Inflammatory macrophage (primary cell): ENCODE measurements around the gene CST9.
"Not testable (repeated sequence)": the region's sequence is repeated elsewhere in the genome, so short reads cannot be mapped to it uniquely, and the experiment has no call there.

Experiments
- DNase-seq, 2 donors: peaks; one replicate each; pipeline ENCODE4 v3.0.0-alpha.2; 2020 to 2022

CST9 gene

DNA sequence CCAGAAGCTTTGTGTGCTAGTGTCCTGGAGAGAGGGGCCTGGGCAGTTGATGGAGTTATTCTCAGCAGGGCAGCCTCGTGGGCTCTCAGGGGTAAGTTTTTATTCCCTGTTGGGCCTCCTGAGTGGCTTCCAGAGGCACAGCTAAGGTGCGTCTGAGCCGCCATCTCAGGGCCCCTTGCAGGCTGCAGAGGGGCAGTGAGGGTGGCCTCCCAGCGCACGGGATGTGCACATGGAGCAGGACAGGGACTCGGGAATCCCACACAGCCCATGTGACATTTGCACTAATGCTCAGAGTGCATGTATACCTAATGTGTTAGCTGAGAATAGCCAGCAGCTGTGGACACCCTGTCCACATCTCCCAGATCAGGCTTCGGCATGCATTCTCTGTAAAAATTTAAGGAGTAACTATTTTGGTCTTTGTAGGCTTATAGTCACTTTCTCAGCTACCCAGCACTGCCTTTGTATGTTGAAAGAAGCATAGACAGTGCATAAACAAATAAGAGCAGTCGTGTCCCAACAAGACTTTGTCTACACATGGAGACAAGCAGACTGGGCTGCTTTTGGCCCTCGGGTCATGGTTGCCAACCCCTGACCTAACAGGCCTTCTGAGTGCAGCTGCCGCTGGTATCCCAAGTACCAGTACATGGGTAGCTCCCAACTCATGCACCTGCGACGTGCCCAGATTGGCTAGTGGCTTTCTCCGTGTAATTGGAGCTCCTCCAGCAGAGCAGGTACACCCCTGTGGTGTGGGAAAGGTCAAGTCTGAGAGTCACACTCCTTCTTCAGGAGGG, 18.8 kb downstream of the CST9 start:
- no peak for DNase-seq

DNA sequence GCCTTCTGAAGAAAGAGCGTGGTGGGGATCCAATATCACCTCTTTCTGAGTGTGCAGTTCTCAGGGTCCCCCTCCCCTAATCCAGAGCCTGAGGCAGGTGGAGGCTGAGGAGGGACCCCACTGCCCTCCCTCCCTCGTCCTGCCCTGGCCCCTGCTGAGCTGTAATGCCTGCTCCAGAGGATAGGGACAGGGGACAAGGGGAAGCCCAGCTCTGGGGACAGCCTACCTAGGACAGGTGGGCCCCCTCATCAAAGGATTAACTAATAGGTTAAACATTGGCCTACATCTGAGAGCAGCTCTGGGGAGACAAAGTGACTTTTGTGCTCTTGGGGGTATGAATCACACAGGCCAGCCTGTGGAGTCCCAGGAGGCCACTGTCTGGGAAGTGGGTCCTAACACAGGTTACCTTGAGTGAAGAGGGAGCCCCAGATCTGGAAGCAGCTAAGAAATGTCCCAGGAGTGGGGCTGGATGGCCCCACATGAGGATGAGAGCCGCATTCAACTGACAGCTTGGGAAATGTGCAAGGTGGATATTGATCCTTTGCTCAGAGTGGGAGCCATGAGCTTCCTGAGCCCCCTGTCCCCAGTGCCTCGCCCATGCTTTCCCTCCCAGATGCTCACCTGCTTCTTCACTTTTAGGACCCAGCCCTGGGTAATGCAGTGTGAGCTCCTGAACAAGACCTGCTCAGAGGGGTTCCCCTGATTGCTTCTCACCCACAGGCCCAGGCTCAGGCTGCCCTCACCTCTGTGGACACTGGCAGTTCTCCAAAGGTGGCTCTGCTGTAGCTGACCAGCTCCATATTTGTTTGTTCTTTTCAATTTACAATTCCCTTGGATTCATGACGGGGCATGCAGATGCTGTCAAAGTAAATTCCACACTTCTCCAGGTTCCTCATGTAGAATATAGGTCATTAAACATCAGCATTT, 19.6 kb downstream of the CST9 start:
- DNase-seq, result no peak

DNA sequence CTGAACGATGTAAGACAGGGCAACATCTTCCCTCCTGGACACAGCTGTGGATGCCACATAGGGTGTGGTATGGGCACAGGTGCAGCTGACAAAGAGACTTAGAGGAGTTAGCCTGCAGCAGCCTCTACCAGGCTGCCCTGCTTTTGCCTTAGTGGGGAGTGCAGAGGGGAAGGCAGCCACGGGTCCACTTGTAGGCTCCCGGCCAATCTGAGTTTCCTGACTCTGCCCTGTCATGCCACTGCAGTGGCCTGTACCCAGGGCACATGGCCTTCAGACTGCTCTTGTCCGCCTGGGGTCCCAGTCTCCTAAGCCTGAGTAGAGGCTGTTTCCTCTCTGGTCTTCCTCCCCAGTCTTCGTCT, 20.3 kb downstream of the CST9 start:
- no peak for DNase-seq

DNA sequence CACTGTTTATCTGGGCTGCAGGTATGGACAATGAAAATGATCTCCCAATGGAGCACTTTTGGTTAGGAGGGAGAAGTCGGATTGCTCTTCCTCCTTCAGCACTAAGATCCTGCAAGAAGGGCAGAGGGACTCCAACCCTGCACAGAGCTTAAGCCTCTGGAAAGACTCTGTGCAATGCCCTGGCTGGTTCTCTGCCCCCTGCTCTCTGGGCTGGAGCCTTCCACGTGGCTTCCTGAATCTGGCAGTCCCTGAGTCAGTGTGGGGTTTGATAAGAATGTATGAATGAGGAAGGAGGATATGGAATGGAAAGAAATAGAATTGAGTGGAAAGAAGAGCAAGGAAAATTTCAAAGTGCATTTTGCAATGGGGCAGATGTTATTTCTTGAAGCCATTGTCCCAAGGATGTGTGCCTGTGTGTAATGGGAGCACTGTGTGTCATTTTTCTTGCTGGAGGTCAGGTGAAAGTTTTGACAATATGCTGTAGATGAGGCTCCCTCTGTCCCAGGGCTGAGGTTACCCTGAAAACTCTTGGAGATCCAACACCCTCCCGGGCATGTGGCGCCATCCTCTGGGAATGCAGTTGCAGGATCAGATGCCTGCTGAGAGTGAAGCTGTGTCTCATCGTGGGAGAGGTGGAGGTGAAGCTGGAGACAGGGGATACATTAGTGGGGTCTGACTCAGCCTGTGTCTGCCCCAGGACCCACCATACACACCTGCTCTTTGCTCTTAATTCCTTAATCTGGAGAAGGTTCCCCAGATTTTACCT, 21.1 kb downstream of the CST9 start:
- no peak for DNase-seq

DNA sequence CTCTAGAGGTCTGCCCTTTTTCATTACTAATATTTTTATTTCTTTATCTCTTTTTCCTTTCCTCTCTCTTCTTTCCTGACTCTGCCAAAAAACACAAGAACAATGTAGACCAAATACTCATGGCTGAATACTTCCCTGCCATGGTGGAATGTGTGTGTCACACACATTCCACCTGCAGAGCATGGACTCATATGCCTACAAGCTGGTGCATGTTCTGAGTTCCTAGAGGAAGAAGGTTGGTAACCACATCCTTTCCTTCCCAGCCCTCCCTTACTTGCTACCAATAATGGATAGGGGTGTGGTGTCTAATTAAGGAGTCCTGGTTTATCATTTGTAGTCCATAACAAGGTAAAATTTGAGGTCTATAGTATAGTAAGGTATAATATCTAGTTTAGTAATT, 22.2 kb downstream of the CST9 start:
- no peak for DNase-seq

GRCh38 chr20:23582293-23582692, 23.4 kb downstream of the CST9 start:
- no peak for DNase-seq

- DNase-seq, result not testable (repeated sequence)
Measured at GRCh38 chr20:23581833-23582232, 23.9 kb downstream of the CST9 start.

- DNase-seq, result no peak
Measured at GRCh38 chr20:23574977-23575376, 30.7 kb downstream of the CST9 start.

GRCh38 chr20:23570178-23570760, 35.4 kb downstream of the CST9 start:
- peak in 1 of 2 donors; percentile 43 for DNase-seq

DNA sequence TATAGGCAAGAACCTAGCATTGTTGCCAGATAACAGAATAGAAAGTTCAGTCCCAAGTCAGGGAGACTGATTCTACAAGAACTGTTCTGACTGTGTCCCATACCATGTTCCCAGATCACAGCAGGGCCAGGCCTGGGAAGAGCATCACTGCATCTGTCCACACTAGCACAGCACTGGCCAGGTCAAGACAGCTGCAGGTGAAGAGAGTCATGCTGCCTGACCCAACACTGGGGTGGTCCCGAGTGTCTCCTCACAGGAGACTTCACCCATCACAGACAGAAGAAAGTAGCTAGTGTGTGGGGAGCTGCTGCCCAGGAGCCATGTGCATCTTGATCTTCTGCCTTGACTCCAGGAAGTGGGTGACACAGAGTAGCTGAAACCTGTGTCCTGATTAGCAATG, 36.1 kb downstream of the CST9 start:
- DNase-seq, result no peak

- no peak for DNase-seq
Measured at GRCh38 chr20:23568971-23569330, 36.8 kb downstream of the CST9 start.

DNA sequence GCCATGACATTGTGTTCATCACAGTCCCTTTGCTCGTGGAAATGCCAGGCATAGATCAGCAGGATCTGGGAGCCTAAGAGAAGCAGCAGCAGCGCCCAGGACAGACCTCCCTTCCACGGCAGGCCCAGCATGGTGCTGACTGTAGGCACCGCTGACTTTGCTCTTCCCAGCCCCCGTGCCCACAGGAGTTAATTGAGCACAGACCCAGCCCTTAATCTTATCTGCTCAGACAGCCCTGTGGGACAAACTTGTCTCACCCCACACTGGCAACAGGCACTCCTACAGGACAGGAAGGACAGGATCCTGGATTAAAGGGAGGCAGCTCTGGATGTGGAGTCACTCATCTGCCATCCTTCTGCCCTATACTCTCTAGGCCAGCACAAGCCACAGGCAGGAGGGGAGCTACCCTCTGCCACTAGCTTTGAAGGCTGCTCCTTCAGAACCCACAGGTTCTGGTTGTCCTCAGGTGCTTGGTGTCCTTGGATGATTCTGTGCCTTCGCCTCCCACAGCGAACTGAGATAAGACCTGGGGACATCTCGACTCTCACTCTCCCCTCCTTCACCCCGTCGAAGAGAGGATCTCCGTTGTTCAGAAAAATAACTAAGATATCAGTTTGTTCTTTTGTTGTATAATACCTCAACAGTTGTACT, 37.3 kb downstream of the CST9 start, which contains the start of gene CST9L:
CST9L (minus strand) TSS at position 165 of the 651 bp plus-strand sequence; CDS start at position 131, 34 bp downstream.
- DNase-seq, result no peak

- no peak for DNase-seq
Measured at GRCh38 chr20:23566199-23566932, 39.4 kb downstream of the CST9 start.

GRCh38 chr20:23565503-23566045, 40.1 kb downstream of the CST9 start:
- DNase-seq, result no peak

DNA sequence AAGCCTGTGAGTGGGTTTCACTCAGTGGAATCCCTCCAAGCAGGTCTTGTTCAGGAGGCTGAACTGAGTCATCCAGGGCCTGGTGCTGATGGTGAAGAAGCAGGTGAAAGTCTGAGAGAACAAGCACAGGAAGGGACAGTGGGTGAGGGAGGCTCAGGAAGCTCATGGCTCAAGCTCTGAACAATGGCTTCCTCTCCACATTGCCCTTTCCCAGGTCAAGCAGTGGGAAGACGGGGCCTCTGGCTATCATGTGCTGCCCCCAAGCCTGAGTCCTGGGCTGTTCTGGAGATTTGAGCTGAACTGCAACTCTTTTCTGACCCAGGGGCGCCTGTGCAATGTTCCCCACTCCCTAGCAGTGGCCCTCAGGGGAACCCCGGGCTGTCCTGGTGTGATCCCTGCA, 40.8 kb downstream of the CST9 start:
- no peak for DNase-seq

DNA sequence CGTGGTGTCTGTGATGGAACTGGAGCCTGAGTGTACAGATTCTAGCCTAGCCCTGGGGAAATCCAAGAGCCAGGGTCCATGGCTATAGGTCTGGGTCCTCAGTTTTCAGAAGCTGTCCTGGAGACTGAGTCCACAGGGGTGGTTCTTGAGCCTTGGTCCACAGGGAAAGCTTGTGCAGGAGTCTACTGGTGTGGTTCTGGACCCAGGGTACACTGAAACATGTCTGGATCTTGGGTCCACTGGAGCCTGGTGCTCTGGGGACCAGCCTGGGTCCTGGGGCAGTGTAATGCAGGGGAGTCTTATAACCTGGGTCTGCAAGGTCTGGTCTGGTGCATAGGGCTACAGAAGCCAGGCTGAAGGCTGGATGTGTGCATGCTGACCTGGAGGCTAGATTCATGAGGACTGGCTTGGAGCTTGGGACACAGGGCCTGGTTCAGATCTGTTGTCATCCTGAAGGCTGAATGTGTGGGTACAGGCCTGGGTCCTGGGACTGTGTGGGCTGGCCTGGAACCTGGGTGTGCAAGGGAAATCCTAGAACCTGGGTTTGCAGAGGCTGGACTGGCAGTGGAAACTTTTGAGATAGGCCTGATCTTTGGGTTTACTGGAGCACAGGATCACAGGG, 42.9 kb downstream of the CST9 start:
- DNase-seq, result no peak

DNA sequence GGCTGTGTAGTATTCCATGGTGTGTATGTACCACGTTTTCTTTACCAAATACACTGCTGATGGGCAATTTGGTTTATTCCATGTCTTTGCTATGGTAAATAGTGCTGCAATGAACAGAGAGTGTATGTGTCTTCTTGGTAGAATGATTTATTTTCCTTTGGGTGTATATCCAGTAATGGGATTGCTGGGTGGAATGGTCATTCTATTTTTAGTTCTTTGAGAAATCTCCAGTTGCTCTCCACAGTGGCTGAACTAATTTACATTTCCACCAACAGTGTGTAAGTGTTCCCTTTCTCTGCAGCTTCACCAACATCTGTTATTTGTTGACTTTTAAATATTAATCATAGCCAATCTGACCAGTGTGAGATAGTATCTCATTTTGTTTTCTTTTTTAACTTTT, 51.3 kb downstream of the CST9 start:
- DNase-seq, result no peak
